ENCODE data around the gene AK5. TPM values are rescaled to one million over a fixed set of nuclear protein-coding genes. Genes with fewer than 3 reads are reported as not detected.

Gene AK5
- total RNA-seq, 6 donors from 2014 or later, result 0.10 to 0.74 TPM; not detected in 4

DNA sequence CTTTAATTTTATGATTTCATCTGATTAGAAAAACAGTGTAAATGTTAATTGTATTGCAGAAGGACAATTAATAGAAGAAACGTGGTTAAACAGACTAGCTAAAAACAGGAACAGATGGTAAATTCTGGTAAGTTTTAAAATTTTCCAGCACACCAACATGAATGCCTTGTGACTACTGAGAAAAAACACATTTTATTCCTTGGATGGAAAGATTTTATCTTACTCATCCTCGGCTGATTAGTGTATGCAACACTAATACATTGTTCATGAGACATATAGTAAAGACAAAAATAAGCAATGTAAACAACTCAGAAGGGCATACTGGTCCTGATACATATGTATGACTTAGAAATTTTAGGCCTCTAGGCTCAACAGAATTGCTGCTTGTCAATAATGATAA, 4.9 kb upstream of the AK5 start:
- Histone ChIP-seq H3K4me1 (peaks cover 2 to 7% (median 5%) of the 10 kb centered on the region in 4 donors), H3K9me3 (no peaks in the 10 kb centered on the region), H3K27me3 (peaks cover 0 to 5% (median 2%) of the 10 kb centered on the region in 4 donors), H3K4me3 (no peak overlapping the region), H3K27ac (no peak overlapping the region), H3K36me3 (no peaks in the 10 kb centered on the region)
- TF ChIP-seq EP300 (IDR thresholded peaks at IDR 0.05) (no peak), POLR2AphosphoS5 (IDR thresholded peaks at IDR 0.05) (no peak), POLR2A (IDR thresholded peaks at IDR 0.05) (no peak)
- TF ChIP-seq, protein P1, sequence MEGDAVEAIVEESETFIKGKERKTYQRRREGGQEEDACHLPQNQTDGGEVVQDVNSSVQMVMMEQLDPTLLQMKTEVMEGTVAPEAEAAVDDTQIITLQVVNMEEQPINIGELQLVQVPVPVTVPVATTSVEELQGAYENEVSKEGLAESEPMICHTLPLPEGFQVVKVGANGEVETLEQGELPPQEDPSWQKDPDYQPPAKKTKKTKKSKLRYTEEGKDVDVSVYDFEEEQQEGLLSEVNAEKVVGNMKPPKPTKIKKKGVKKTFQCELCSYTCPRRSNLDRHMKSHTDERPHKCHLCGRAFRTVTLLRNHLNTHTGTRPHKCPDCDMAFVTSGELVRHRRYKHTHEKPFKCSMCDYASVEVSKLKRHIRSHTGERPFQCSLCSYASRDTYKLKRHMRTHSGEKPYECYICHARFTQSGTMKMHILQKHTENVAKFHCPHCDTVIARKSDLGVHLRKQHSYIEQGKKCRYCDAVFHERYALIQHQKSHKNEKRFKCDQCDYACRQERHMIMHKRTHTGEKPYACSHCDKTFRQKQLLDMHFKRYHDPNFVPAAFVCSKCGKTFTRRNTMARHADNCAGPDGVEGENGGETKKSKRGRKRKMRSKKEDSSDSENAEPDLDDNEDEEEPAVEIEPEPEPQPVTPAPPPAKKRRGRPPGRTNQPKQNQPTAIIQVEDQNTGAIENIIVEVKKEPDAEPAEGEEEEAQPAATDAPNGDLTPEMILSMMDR (IDR thresholded peaks at IDR 0.05), result no peak
- ATAC-seq (ENCODE audit: low FRiP score in 2 of 2), result no peak
- 63 to 71% methylated on average over 2 of the region's 2 CpGs for WGBS, 2 donors
- no peak for DNase-seq

DNA sequence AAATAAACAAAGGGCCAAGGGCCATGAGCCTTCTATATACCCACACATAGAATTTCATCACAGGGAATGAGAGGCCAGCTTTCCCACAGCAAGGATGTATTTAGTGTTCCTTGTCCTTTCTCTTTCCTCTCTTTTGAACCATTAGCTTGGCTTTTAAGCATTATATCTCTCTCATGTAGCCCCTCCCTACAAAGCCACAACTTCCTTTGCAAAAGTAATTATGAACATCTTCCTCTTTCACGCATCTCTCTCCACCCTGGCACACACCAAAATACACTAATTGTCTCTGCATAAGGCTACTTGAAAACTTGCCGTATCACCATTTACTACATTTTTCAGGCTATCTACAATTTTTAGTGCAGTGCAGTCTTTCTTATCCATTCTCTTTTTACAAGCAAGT, 1.9 kb upstream of the AK5 start:
- no peak overlapping the region for H3K4me3 ChIP-seq
- DNase-seq (no peak), ATAC-seq (ENCODE audit: low FRiP score in 2 of 2) (no peak)
- H3K9me3 ChIP-seq, result no peaks in the 10 kb centered on the region
- TF ChIP-seq POLR2A (IDR thresholded peaks at IDR 0.05) (no peak), POLR2AphosphoS5 (IDR thresholded peaks at IDR 0.05) (no peak), EP300 (IDR thresholded peaks at IDR 0.05) (no peak)
- TF ChIP-seq, protein P1 (IDR thresholded peaks at IDR 0.05), result no peak
- 42 to 44% methylated on average over 2 of the region's 2 CpGs for WGBS, 2 donors
- no peak overlapping the region for H3K27ac ChIP-seq
- peaks cover 12 to 21% (median 19%) of the 10 kb centered on the region in 4 donors for H3K4me1 ChIP-seq
- peaks cover 0 to 13% (median 6%) of the 10 kb centered on the region in 4 donors for H3K27me3 ChIP-seq
- H3K36me3 ChIP-seq, result no peaks in the 10 kb centered on the region

DNA sequence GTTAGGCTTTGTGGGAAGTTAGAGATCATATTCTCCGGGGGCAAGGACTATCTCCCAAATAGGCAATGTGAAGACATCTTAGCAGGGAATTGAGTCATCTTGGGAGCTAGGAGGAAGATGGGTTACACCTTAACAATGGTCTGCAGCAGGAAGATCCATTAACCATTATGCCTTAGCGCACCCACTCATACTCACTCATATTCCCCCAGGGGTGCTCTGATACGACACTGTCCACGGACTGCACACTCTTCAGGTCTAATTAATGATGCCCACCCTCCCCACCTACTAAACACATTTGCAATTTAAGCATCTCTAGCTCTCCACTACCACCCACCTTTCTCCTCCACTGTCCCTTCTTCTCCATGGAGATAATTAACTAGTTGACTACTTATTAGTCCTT, 857 bp upstream of the AK5 start:
- no peak overlapping the region for H3K4me3 ChIP-seq
- ATAC-seq (ENCODE audit: low FRiP score in 2 of 2) (no peak), DNase-seq (no peak)
- H3K27ac ChIP-seq, result no peak overlapping the region
- H3K9me3 ChIP-seq, result no peaks in the 10 kb centered on the region
- no peaks in the 10 kb centered on the region for H3K36me3 ChIP-seq
- no peak for TF ChIP-seq EP300 (IDR thresholded peaks at IDR 0.05)
- WGBS, 2 donors, result 80 to 86% methylated on average over 4 of the region's 4 CpGs
- H3K4me1 ChIP-seq, result peaks cover 12 to 21% (median 19%) of the 10 kb centered on the region in 4 donors
- peaks cover 0 to 13% (median 6%) of the 10 kb centered on the region in 4 donors for H3K27me3 ChIP-seq

DNA sequence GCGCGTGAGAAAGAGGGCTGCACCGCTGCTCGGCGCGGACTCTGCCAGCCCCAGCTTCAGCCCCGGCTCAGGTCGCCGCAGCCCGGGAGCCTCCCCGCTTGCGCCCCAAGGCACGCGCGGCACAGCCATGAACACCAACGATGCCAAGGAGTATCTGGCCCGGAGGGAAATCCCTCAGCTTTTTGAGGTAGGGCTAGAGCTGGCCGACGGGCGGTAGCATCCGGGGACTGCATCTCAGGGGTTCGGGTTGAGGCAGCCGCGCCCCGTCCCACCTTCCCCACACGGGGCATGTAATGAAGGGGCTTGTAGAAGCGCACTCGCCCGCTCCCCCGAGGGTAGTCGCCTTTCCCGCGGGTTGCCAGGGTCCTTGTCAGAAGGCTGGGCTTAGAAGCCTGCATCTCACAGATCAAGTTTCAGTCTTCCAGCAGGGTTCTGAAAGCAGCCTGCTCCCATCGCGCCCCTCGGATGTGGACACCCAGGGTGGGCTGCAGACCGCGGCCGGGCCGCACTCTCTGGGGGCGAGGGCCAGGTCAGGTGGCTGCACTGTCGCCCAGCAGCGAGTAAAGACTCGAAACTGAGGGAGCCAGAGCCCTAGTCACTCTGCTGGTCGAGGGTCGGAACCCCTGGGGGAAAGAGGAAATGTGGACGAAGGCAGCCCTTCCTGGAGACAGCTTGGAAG, 507 bp downstream of the AK5 start:
- no peak for DNase-seq
- Histone ChIP-seq H3K27ac (no peak overlapping the region), H3K9me3 (no peaks in the 10 kb centered on the region), H3K36me3 (no peaks in the 10 kb centered on the region), H3K27me3 (peaks cover 0 to 13% (median 6%) of the 10 kb centered on the region in 4 donors), H3K4me3 (peak overlapping the region; percentile 18 to 57 (median 40)), H3K4me1 (peaks cover 12 to 21% (median 19%) of the 10 kb centered on the region in 4 donors)
- no peak for TF ChIP-seq POLR2AphosphoS5 (IDR thresholded peaks at IDR 0.05)
- TF ChIP-seq POLR2A (IDR thresholded peaks at IDR 0.05), result no peak
- TF ChIP-seq, protein P1 (IDR thresholded peaks at IDR 0.05), result no peak
- WGBS, 2 donors, result 3 to 17% methylated on average over 1 to 47 of the region's 47 CpGs
- ATAC-seq (ENCODE audit: low FRiP score in 2 of 2), result peak; percentile 44

DNA sequence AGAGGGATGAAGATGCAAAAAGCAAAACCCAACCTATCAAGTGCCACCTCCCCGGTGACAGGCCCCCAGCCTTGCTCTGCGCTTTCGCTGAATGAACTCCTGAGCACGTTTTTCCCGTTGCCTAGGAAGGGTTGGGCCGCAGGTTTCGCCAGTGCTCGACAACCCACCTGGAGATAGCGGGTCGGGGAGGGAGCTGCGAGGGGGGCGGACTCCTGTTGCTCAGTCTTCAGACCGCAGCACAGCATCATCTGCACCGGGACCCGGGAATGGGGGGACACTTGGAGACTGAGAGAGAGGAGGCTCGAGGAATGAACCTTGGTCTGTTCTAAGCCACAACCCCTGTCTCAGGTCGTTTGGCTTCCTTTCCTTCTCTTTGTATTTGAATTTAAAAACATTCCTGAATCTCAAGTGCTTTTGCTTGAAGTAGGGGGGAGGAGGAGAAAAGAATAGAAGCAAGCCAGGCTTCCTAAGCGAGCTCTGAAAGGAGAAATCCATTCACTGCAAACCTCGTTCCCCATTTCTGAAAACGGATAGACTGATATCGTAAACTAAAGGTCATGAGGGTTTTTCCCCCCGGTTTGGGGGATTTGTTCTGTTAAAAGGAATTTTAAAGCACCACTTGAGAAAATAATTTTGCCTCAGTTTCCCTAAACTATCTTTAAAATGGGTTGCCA, 1.2 kb downstream of the AK5 start:
- Histone ChIP-seq H3K4me1 (peaks cover 12 to 21% (median 19%) of the 10 kb centered on the region in 4 donors), H3K27me3 (peaks cover 0 to 13% (median 6%) of the 10 kb centered on the region in 4 donors), H3K9me3 (no peaks in the 10 kb centered on the region), H3K27ac (no peak overlapping the region), H3K4me3 (peak overlapping the region in 3 of 4 donors; percentile 30 to 57 (median 50)), H3K36me3 (no peaks in the 10 kb centered on the region)
- peak; percentile 3 to 19 for ATAC-seq (ENCODE audit: low FRiP score in 2 of 2)
- WGBS, 2 donors, result 3 to 4% methylated on average over 18 to 21 of the region's 22 CpGs
- TF ChIP-seq POLR2A (IDR thresholded peaks at IDR 0.05), result no peak
- TF ChIP-seq POLR2AphosphoS5 (IDR thresholded peaks at IDR 0.05), result no peak
- TF ChIP-seq EP300 (IDR thresholded peaks at IDR 0.05), result no peak
- TF ChIP-seq, protein P1 (IDR thresholded peaks at IDR 0.05), result no peak
- DNase-seq, result peak in 1 of 2 donors; percentile 35
